Stimulated activated naive CD4-positive, alpha-beta T cell treated with Interleukin-2 at 50 U/mL for 16 hours (primary cell): ENCODE results near the gene OPTN.
A peak's percentile ranks its signal among the peaks of the same experiment; 100 is the strongest.
"Not testable (repeated sequence)": the region's sequence is repeated elsewhere in the genome, so short reads cannot be mapped to it uniquely, and the experiment has no call there.

Source experiments
- DNase-seq: peaks from one replicate; lab custom pipeline; 2025; lab: John Stamatoyannopoulos, UW

The OPTN gene

GRCh38 chr10:13120786-13121499 lies 21.0 kb downstream of the OPTN start:
- no peak for DNase-seq

DNA sequence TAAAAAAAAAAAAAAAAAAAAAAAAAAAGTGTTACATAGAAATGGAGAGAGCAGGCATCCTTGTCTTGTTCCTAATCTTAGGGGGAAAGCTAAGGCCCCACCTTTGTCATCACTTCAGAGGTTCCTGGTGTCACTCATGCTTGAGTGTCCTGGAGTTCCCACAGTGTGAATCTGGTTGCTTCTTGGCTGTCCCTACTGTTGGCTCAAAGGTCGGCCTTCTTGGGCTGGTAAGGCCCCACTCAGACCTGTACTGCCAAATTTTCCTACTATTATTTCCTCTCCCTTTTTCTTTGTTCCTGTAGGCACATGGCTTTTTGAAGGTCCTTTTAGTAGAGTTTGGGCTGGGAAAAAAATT lies 21.5 kb downstream of the OPTN start:
- DNase-seq, result no peak

GRCh38 chr10:13136651-13137050 lies 36.7 kb downstream of the OPTN start:
- DNase-seq, result no peak

GRCh38 chr10:13139150-13139549 lies 39.2 kb downstream of the OPTN start:
- no peak for DNase-seq

DNA sequence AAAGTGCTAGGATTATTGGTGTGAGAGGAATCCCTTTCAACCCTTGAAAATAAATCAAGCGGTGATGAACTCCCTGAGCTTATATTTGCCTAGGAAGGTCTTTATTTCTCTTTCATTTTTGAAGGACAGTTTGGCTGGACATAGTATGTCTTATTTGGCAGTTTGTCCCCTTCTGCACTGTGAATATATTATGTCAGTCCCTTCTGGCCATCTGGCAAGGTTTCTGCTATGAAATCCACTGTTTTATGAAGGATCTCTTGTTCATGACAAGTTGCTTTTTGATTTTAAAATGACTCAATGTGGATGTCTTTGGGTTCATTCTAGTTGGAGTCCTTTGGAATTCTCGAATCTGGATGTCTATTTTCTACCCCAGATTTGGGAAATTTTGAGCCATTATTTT lies 39.7 kb downstream of the OPTN start:
- no peak for DNase-seq

DNA sequence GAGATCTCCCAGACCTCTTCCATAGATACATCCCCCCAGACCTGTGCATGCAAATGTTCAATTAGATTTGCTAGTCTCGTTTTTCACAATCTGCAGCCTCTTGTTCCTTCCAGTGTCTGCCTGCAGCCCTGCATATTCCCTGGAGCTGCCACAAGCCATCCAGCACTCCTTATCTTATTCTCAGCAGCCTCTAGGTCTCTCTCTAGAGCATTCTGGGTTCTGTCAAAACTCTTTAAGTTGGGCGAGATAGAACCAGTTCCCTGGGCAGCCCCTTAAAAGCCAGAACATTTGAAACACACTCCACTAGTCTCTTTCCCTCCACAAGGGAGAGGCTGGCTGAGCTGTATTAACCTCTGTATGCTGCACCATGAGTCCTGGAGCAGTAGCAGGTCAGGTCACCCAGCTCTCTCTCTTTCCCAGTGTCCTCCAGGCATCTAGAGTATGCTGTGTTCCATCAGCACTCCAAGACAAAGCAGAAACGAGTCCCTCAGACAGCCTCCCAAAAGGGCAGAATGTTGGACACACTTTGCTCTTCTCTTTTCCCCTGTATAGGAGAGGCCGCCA lies 40.7 kb downstream of the OPTN start:
- no peak for DNase-seq

DNA sequence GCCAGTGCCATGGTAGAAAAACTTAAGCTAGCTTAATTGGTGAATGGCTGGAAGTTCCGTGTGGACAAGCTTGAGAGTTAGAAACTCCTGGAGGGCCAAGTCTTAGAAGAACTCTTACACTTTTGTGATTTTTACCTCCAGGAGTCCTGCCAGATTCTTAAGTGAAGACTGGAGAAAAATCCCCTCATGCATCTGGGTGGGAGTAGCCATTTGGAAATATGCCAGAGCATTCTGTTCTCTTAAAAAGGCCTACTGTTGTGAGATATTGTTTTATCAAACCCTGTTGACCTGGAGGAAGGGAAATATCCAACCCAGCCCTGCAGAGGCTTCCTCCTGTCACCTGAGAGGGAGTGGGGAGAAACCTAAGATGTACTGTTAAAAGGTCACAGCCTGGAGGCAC lies 43.8 kb downstream of the OPTN start:
- DNase-seq, result no peak

GRCh38 chr10:13144814-13145213 lies 44.9 kb downstream of the OPTN start:
- no peak for DNase-seq

- DNase-seq, result no peak
These were observed 46.4 kb downstream of the OPTN start for GRCh38 chr10:13146379-13146778.

- no peak for DNase-seq
These were observed 47.2 kb downstream of the OPTN start for GRCh38 chr10:13147161-13147560.

DNA sequence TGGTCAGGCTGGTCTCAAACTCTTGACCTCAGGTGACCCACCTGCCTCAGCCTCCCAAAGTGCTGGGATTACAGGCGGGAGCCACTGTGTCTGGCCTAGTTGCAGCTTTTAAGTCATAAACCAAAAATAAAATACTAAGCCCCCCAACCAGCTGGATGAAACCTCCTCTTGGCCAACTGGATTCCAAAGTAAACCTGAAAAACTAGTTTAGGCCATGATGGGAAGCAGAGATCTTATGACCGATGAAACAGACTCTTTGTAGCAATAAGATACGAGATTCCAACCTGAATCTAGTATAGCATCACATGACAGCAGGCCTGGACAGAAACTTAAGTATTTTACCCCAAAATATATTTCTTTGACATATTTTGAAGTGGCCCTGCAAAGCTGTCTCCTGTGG lies 52.3 kb downstream of the OPTN start:
- DNase-seq, result no peak

GRCh38 chr10:13155860-13156259 lies 55.9 kb downstream of the OPTN start:
- DNase-seq, result not testable (repeated sequence)

DNA sequence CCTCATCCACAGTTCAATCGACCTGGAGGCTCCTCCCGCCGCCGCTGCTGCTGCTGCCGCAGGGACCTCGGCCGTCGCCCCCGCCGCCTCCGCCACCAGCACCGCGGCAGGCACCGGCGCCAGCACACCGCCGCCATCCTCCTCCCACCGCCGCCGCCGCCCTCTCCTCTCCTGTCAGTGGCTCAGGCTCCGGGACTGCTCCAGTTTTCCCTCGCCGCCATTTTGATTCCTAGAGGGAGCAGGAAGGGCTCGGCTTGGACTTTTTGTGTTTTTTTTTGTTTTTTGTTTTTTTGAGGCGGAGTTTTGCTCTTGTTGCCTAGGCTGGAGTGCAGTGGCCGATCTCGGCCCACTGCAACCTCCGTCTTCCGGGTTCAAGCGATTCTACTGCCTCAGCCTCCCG lies 58.4 kb downstream of the OPTN start:
- peak; percentile 9 for DNase-seq

DNA sequence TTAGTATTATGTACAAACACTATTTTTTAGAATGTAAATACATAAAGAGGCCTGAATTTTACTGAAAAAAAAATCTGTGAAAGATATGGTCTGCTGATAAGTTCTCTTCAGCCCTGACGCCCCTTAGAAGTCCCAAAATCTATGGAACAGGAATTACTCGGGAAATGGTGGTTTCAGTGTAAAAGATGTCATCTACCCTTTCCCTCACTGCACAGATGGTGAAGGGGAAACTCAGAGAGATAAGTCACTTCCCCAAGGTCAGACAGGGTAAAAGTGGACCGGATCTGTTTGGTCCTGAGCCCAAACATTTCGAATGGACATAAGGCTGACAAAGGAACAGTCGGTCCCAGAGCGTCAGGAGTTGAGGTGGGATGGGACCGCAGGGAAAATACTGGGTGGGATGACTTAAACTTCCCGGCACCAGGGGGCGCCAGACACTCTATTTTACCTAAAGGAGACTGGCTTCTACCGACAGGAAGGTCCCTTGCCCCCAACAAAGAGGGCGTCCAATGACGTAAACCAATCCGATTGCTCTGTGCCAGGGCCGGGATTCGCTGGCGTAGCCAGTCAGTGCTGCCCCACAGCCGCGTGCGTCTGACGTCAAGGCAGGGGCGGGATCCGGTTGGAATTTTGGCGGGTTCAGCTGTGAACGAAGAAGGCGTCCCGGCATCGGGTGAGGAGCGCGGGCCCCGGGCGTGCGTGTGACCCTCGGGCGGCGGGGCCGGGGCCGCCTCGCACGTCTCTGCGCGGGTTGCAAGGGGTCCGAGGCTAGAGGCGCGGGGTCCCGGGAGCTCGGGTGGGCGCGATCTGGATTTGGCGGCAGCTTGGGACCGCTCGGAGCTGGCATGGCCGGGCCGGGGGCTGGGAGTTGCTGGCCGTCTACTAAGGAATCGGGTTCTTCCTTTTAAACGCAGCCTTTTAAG lies 61.2 kb downstream of the OPTN start, which contains the start of gene MCM10:
Gene MCM10, plus strand, starts transcription at position 625 of the 923 bp plus-strand sequence. CDS start 2,645 bp downstream, outside the sequence.
- DNase-seq, result peak; percentile 97

DNA sequence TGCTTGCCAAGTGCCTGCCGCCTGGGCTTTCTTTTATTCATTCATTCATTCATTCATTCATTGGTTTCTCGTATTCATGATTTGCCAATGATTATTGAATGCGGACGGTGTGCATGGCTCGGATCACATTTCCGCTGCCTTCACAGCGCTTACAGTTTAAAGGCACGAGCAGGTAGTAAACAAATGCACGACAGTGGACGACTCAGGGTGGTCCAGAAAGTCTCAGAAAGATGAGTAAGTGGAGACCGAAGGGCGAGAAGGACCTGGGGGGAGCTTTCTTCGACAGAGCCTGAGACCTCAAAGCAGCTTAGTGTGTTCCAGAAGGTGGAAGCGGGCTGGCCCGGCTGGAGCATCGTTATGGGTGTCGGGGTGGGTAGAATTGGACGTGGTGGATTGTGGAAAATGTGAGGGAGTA lies 61.9 kb downstream of the OPTN start:
- no peak for DNase-seq

DNA sequence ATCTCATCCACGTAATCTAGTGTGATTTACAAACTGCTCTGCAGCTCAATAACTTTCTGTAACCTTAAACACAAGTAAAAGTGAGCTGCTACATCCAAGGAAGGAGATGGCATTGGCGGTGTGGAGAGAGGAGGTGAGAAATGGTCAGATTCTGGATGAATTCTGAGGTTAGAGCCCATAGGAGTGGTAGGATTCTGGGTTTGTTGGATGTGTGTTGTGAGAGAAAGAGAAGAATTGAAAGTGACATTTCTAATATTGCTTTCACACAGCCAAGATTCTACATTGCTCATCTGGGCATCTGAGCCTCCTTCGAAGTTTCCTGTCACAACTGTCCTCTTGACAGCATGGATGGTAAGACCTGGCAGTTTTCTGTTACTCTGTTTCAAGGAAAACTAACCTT lies 63.9 kb downstream of the OPTN start:
- no peak for DNase-seq

- no peak for DNase-seq
These were observed 65.2 kb downstream of the OPTN start for GRCh38 chr10:13165177-13165576.

- DNase-seq, result no peak
These were observed 67.6 kb downstream of the OPTN start for GRCh38 chr10:13167568-13167967.

DNA sequence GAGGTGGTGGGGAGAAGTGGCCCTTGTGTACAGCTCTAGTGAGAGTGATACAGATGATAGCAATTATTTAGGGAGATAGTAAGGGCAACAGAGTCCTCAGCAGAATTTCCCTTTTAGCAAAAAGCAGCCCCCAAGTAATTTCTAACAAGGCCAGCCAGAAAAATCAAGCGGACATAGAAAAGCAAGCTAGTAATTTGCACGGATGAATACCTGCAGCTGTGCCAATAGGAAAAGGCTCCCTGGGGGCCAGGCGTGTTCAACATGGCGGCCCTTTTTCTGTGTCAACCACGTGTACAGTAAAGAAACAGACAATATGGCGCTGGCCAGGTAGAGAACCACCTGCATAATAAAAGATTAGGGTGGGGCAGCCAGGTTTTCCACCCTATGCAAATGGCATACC lies 68.8 kb downstream of the OPTN start:
- no peak for DNase-seq

DNA sequence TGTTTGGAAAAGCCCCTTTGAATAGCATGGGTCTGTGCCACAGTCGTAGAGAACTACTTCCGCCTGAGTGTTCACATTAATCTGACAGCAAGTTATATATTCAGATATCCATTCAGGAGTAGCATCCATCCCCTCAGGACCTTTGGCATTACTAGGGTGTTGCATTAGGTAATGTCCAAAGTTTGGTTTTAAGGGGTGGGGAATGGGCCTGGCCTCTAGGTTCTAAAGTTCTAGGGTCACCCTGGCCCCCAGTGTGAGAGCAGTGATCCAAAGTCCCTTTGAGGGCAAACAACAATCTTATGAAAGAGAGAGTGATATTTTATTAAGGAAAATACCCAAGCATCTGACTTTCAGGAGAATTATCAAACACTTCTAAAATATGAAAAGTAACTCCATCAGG lies 73.7 kb downstream of the OPTN start:
- DNase-seq, result no peak

- no peak for DNase-seq
These were observed 80.8 kb downstream of the OPTN start for GRCh38 chr10:13180788-13181187.

GRCh38 chr10:13182424-13182823 lies 82.5 kb downstream of the OPTN start:
- no peak for DNase-seq

- DNase-seq, result no peak
These were observed 83.7 kb downstream of the OPTN start for GRCh38 chr10:13183625-13184024.
